ENCODE data around the gene TAS1R2. TPM values are rescaled to one million over a fixed set of nuclear protein-coding genes. Genes with fewer than 3 reads are reported as not detected.

Gene TAS1R2
- total RNA-seq, 2 donors from 2014 or later, result not detected

GRCh38 chr1:18794561-18794960 is 64.9 kb downstream of the TAS1R2 start:
- H3K27me3 ChIP-seq (replicated peaks; ENCODE audit: insufficient read depth), result no peaks in the 10 kb centered on the region
- H3K4me1 ChIP-seq (ENCODE audit: control insufficient read depth in 1 of 2, low read depth in 2 of 2), result no peaks in the 10 kb centered on the region
- no peaks in the 10 kb centered on the region for H3K36me3 ChIP-seq
- H3K27ac ChIP-seq, result no peak overlapping the region
- no peak for DNase-seq (ENCODE audit: low spot score)
- TF ChIP-seq, protein P1, sequence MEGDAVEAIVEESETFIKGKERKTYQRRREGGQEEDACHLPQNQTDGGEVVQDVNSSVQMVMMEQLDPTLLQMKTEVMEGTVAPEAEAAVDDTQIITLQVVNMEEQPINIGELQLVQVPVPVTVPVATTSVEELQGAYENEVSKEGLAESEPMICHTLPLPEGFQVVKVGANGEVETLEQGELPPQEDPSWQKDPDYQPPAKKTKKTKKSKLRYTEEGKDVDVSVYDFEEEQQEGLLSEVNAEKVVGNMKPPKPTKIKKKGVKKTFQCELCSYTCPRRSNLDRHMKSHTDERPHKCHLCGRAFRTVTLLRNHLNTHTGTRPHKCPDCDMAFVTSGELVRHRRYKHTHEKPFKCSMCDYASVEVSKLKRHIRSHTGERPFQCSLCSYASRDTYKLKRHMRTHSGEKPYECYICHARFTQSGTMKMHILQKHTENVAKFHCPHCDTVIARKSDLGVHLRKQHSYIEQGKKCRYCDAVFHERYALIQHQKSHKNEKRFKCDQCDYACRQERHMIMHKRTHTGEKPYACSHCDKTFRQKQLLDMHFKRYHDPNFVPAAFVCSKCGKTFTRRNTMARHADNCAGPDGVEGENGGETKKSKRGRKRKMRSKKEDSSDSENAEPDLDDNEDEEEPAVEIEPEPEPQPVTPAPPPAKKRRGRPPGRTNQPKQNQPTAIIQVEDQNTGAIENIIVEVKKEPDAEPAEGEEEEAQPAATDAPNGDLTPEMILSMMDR (IDR thresholded peaks at IDR 0.05), result no peak
- peaks cover 3% of the 10 kb centered on the region for H3K9me3 ChIP-seq
- no peak for ATAC-seq (ENCODE audit: insufficient number of reproducible peaks, low FRiP score, low read depth)
- no peak overlapping the region for H3K4me3 ChIP-seq

- ATAC-seq (ENCODE audit: insufficient number of reproducible peaks, low FRiP score, low read depth) (no peak), DNase-seq (ENCODE audit: low spot score) (no peak)
- TF ChIP-seq, protein P1 (IDR thresholded peaks at IDR 0.05), result no peak
- Histone ChIP-seq H3K36me3 (no peaks in the 10 kb centered on the region), H3K27ac (no peak overlapping the region), H3K4me3 (no peak overlapping the region), H3K4me1 (ENCODE audit: control insufficient read depth in 1 of 2, low read depth in 2 of 2) (no peaks in the 10 kb centered on the region), H3K27me3 (replicated peaks; ENCODE audit: insufficient read depth) (no peaks in the 10 kb centered on the region), H3K9me3 (peaks cover 3% of the 10 kb centered on the region)
Measured at GRCh38 chr1:18794051-18794450, 65.4 kb downstream of the TAS1R2 start.

- no peak for DNase-seq (ENCODE audit: low spot score)
- Histone ChIP-seq H3K36me3 (no peaks in the 10 kb centered on the region), H3K27me3 (replicated peaks; ENCODE audit: insufficient read depth) (no peaks in the 10 kb centered on the region), H3K9me3 (peaks cover 3% of the 10 kb centered on the region), H3K4me3 (no peak overlapping the region), H3K27ac (no peak overlapping the region), H3K4me1 (ENCODE audit: control insufficient read depth in 1 of 2, low read depth in 2 of 2) (no peaks in the 10 kb centered on the region)
- no peak for ATAC-seq (ENCODE audit: insufficient number of reproducible peaks, low FRiP score, low read depth)
- TF ChIP-seq, protein P1 (IDR thresholded peaks at IDR 0.05), result no peak
Measured at GRCh38 chr1:18793164-18793563, 66.3 kb downstream of the TAS1R2 start.

GRCh38 chr1:18792747-18793146 is 66.7 kb downstream of the TAS1R2 start:
- H3K27ac ChIP-seq, result no peak overlapping the region
- peaks cover 3% of the 10 kb centered on the region for H3K9me3 ChIP-seq
- TF ChIP-seq, protein P1 (IDR thresholded peaks at IDR 0.05), result no peak
- ATAC-seq (ENCODE audit: insufficient number of reproducible peaks, low FRiP score, low read depth) (no peak), DNase-seq (ENCODE audit: low spot score) (no peak)
- H3K27me3 ChIP-seq (replicated peaks; ENCODE audit: insufficient read depth), result no peaks in the 10 kb centered on the region
- no peaks in the 10 kb centered on the region for H3K4me1 ChIP-seq (ENCODE audit: control insufficient read depth in 1 of 2, low read depth in 2 of 2)
- H3K4me3 ChIP-seq, result no peak overlapping the region
- no peaks in the 10 kb centered on the region for H3K36me3 ChIP-seq

Other genes with a start within 250 kb of the TAS1R2 start
- not detected for gene PAX7, start 228.8 kb downstream of the TAS1R2 start, total RNA-seq
- 10 to 100 TPM in 1 of 2 donors, 1 to 10 TPM in 1; 9.6 to 24.2 TPM for gene ALDH4A1, start 42.9 kb upstream of the TAS1R2 start, total RNA-seq
- 10 to 100 TPM; 24.8 to 27.7 TPM for gene IFFO2, start 97.0 kb upstream of the TAS1R2 start, total RNA-seq

Measured in thoracic aorta (tissue), 2 donors.